ENCODE measurements around the gene GRP. TPM values are rescaled to one million over a fixed set of nuclear protein-coding genes. Genes with fewer than 3 reads are reported as not detected.

GRP gene
- total and polyA plus RNA-seq, 2 of the 4 experiments (the other 2 are of a cell fraction): not detected

DNA sequence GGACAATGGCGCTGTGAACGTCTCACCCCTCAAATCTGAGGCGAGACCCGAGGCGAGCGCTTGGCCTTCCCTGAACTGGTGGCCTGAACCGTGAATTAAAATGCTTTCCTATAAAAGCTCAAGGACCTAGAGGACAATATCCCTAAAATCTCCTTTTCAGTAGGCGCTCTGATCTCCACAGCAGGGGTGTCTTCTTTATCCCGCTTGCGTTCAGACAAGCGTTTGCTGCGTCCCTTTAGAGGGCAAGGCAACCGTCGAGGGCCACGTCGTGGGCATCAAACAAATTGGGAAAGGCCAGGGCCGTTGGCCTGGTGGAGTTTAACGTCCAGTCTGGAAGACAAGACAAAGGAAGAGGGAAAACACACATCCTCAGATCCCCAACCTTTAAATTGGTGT lies 54.6 kb downstream of the GRP start:
- intact Hi-C loops (cut with micrococcal nuclease): loop anchor here (5.0 kb wide), 1 partner anchor 137 kb away; the partner anchor contains the start of gene SEC11C
- H4K5ac ChIP-seq (ENCODE audit: low read depth, low read length): no peak overlapping the region
- H3K4me3 ChIP-seq (ENCODE audit: insufficient read depth, low read depth, low read length): no peak overlapping the region
- no peak overlapping the region for H3K14ac ChIP-seq (replicated peaks; ENCODE audit: low read depth, low read length)
- no peak overlapping the region for H3K56ac ChIP-seq (ENCODE audit: extremely low read depth, insufficient read depth, low read length)
- in situ Hi-C loops (cut with MboI; ENCODE audit: low sequenced_read_pairs): no loop called here
- H2BK20ac ChIP-seq (ENCODE audit: low read depth, low read length): no peak overlapping the region
- H3K9ac ChIP-seq (ENCODE audit: low read depth, low read length): no peak overlapping the region
- no peak for ATAC-seq (ENCODE audit: low read depth)
- 0 out of 2 replicates have a peak, but pooled peaks cover 3% of the 10 kb centered on the region for H4K20me1 ChIP-seq (ENCODE audit: insufficient read depth, low read length)
- no peak overlapping the region for H3K4me2 ChIP-seq (ENCODE audit: low read depth, low read length)
- 8% methylated on average over 7 of the region's 18 CpGs; no CpG with 5 or more reads in 1 of the 2 experiments for WGBS, 2 experiments (ENCODE audit: extremely low coverage in 2 of 2, insufficient read length in 1 of 2)
- no peak overlapping the region for H3K18ac ChIP-seq (ENCODE audit: low read depth, low read length)
- H3K9me3 ChIP-seq (ENCODE audit: control insufficient read depth, insufficient read depth, low read length): peaks cover 16% of the 10 kb centered on the region
- H3K36me3 ChIP-seq (ENCODE audit: control insufficient read depth, insufficient read depth, low read length): no peaks in the 10 kb centered on the region
- H3K9me1 ChIP-seq (ENCODE audit: insufficient read depth, low read length): no peaks in the 10 kb centered on the region
- H2AK9ac ChIP-seq (replicated peaks; ENCODE audit: low read depth, low read length, poor library complexity): no peak overlapping the region
- no peak overlapping the region for H2AFZ ChIP-seq (replicated peaks; ENCODE audit: low read length, poor library complexity)
- POLR2A ChIA-PET (ENCODE audit: unreplicated experiment): no interaction called here
- CTCF ChIA-PET: no interaction called here
- dilution Hi-C loops (cut with HindIII; ENCODE audit: low sequenced_read_pairs, unreplicated experiment): no loop called here
- H3K27me3 ChIP-seq (ENCODE audit: control insufficient read depth, insufficient read depth, low read length): peaks cover 90% of the 10 kb centered on the region
- H3K4ac ChIP-seq (ENCODE audit: low read depth, low read length): no peak overlapping the region
- TF ChIP-seq SMC3 (IDR thresholded peaks at IDR 0.05; ENCODE audit: low read depth, low read length) (no peak), MAFK (IDR thresholded peaks at IDR 0.05; ENCODE audit: low read depth, low read length) (no peak), USF2 (IDR thresholded peaks at IDR 0.05; ENCODE audit: low read depth, low read length) (no peak), RFX5 (IDR thresholded peaks at IDR 0.05; ENCODE audit: low read depth, low read length) (no peak), CHD1 (IDR thresholded peaks at IDR 0.05; ENCODE audit: low read depth, low read length) (no peak), CEBPB (IDR thresholded peaks at IDR 0.05; ENCODE audit: low read depth, low read length) (no peak), NFE2L2 (IDR thresholded peaks at IDR 0.05; ENCODE audit: low read depth, low read length) (no peak), POLR2A (IDR thresholded peaks at IDR 0.05; ENCODE audit: low read depth, low read length) (no peak)
- TF ChIP-seq, protein P1, sequence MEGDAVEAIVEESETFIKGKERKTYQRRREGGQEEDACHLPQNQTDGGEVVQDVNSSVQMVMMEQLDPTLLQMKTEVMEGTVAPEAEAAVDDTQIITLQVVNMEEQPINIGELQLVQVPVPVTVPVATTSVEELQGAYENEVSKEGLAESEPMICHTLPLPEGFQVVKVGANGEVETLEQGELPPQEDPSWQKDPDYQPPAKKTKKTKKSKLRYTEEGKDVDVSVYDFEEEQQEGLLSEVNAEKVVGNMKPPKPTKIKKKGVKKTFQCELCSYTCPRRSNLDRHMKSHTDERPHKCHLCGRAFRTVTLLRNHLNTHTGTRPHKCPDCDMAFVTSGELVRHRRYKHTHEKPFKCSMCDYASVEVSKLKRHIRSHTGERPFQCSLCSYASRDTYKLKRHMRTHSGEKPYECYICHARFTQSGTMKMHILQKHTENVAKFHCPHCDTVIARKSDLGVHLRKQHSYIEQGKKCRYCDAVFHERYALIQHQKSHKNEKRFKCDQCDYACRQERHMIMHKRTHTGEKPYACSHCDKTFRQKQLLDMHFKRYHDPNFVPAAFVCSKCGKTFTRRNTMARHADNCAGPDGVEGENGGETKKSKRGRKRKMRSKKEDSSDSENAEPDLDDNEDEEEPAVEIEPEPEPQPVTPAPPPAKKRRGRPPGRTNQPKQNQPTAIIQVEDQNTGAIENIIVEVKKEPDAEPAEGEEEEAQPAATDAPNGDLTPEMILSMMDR (conservative IDR thresholded peaks at IDR 0.05; ENCODE audit: low read depth, low read length): no peak
- DNase-seq: no peak
- no peak overlapping the region for H2BK120ac ChIP-seq (ENCODE audit: low read depth, low read length)
- H4K91ac ChIP-seq (ENCODE audit: insufficient read depth, low read depth, low read length): no peak overlapping the region
- no peak overlapping the region for H2BK15ac ChIP-seq (ENCODE audit: low read depth, low read length)
- no TSS peak for BruUV-seq (replicated peaks)
- no peak overlapping the region for H4K8ac ChIP-seq (ENCODE audit: low read depth in 2 of 2, low read length in 2 of 2)
- H3K4me1 ChIP-seq (ENCODE audit: control insufficient read depth, insufficient read depth, low read length): no peaks in the 10 kb centered on the region
- H3K27ac ChIP-seq (ENCODE audit: insufficient read depth, low read length): no peak overlapping the region
- no peak overlapping the region for H2AK5ac ChIP-seq (ENCODE audit: low read depth, low read length)
- no peaks in the 10 kb centered on the region for H3K79me1 ChIP-seq (ENCODE audit: low read depth in 1 of 2, low read length in 2 of 2)
- H2BK5ac ChIP-seq (ENCODE audit: low read depth, low read length, poor library complexity, severe bottlenecking): no peak overlapping the region
- H3K23ac ChIP-seq (ENCODE audit: low read depth, low read length): no peak overlapping the region
